Brain microvascular endothelial cell (primary cell): ENCODE results near the gene TTC39B.

Experiments used
- DNase-seq: peaks from one replicate; pipeline ENCODE4 v3.0.0-alpha.2; 2020
- H3K27ac ChIP-seq: fragments of 250-450 bp; sonication (Bioruptor Pico); 2 replicates; pipeline ENCODE4 v1.5.1; 2020; ENCODE audit warnings: mild to moderate bottlenecking, moderate library complexity
- H3K27me3 ChIP-seq: fragments of 250-450 bp; sonication (Bioruptor Pico); replicated peaks from 2 replicates; pipeline ENCODE4 v1.5.1; 2020; ENCODE audit warnings: mild to moderate bottlenecking
- H3K36me3 ChIP-seq: fragments of 250-450 bp; sonication (Bioruptor Pico); replicated peaks from 2 replicates; pipeline ENCODE4 v1.5.1; 2020; ENCODE audit warnings: mild to moderate bottlenecking
- H3K4me3 ChIP-seq: 2 replicates; pipeline ENCODE4 v1.5.1; 2011; ENCODE audit warnings: low read depth, mild to moderate bottlenecking, control low read depth, low read length, moderate library complexity
- in situ Hi-C: cut with HindIII; loops from 2 replicates; pipeline ENCODE4 v1.10.0; 2017; ENCODE audit warnings: low sequenced_read_pairs, low pct_ligation_motif_present
- TF ChIP-seq, protein P1 (sequence below): IDR thresholded peaks from 2 replicates; pipeline ENCODE4 v1.5.1; 2011; ENCODE audit warnings: low read depth, mild to moderate bottlenecking, moderate library complexity, low read length, control low read depth, inconsistent platforms; ENCODE audit errors: missing control alignments

The TTC39B gene

DNA sequence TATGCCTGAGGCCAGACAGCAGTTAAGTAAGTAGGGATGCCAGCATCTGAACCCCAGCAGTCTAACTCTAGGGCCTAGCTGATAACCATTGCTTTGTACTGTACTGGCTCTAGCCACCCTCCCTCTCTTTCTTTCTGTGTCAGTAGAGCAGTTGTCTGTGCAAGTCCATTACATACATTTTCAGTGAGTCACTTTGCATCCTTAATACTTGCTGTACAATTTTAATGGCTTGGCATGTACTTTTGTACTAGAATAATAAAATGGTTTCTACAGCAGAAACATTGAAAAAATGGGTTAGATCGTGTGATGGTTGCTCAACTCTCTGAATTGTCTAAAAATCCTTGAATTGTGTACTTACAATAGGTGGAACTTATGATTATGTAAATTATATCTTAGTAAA, 1.5 kb upstream of the TTC39B start:
- TF ChIP-seq, protein P1, sequence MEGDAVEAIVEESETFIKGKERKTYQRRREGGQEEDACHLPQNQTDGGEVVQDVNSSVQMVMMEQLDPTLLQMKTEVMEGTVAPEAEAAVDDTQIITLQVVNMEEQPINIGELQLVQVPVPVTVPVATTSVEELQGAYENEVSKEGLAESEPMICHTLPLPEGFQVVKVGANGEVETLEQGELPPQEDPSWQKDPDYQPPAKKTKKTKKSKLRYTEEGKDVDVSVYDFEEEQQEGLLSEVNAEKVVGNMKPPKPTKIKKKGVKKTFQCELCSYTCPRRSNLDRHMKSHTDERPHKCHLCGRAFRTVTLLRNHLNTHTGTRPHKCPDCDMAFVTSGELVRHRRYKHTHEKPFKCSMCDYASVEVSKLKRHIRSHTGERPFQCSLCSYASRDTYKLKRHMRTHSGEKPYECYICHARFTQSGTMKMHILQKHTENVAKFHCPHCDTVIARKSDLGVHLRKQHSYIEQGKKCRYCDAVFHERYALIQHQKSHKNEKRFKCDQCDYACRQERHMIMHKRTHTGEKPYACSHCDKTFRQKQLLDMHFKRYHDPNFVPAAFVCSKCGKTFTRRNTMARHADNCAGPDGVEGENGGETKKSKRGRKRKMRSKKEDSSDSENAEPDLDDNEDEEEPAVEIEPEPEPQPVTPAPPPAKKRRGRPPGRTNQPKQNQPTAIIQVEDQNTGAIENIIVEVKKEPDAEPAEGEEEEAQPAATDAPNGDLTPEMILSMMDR, result no peak
- DNase-seq, result peak; percentile 63
- H3K4me3 ChIP-seq, result no peak overlapping the region
- no peaks in the 10 kb centered on the region for H3K27me3 ChIP-seq
- in situ Hi-C loops, result no loop called here
- H3K27ac ChIP-seq, result no peak overlapping the region
- H3K36me3 ChIP-seq, result no peaks in the 10 kb centered on the region

DNA sequence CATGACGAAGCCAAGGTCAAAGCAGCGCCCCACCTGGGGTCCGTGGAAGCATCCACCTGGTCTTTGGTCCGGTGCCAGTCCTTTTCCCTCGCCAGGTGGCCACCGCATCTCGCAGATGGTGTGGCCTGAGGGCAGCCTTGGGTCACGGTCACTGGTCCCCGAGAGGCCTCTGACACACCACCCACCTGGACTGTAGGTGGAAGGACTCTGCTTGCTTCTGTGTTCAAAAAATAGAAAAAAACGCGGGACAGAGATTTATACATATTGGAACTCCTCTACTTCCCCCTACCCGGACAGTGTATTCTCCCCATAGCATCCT, 466 bp upstream of the TTC39B start:
- TF ChIP-seq, protein P1, result no peak
- no peak overlapping the region for H3K27ac ChIP-seq
- peak overlapping the region; percentile 86 for H3K4me3 ChIP-seq
- in situ Hi-C loops, result no loop called here
- H3K36me3 ChIP-seq, result no peaks in the 10 kb centered on the region
- DNase-seq, result no peak
- no peaks in the 10 kb centered on the region for H3K27me3 ChIP-seq

DNA sequence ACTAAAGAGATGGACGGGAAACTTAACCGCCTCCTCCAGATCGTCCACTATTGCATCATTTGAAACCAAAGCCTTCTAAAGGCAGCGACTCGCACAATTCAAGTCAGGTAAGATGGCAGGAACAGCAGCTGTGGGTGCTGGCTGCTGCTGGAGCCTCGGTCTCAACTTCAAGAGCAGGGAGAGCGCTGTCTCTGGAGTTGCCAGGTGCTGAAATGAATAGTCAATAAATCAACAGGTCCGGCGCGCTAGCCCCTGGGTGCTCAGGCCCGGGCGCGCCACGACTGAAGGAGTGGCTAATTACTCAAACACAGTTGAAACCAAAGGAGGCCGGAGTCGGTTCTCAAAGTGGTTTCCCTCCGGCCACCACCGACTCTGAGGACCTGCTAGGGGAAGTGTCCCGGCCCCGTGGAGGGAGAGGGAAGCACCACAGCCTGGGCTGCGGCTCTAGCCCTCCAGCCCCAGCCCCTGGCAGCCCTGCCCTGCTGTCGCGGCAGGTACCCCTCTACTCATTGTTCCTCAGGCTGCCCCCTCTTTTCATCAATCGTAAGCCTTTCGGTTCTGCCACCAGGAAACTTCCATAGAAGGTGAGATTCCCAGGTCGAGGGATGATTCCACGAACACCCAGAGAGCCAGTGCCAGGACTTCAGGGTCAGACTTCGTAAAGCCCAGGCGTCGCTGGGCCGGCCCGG, 804 bp downstream of the TTC39B start:
- Histone ChIP-seq H3K4me3 (peak overlapping the region; percentile 86), H3K27ac (no peak overlapping the region), H3K36me3 (no peaks in the 10 kb centered on the region), H3K27me3 (no peaks in the 10 kb centered on the region)
- DNase-seq, result peak; percentile 31
- in situ Hi-C loops, result no loop called here
- TF ChIP-seq, protein P1, result no peak

DNA sequence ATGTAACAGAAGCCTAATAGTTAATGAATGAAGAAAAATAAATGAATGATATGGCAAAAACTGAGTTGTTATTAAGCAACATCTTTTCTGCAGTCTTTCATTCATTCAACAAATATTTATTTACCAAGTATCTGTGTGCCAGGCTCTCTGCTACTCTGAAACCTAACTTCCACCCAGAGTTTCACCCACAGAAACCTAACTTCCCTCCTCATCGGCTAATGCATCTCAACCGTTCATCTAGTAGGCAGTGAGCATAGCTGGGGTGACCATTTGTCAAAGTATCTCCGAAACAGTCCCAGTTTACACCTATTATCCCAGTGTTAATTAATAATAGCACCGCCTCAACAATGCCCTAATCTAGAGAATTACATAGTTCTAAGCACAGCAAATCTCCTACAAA, 1.5 kb downstream of the TTC39B start:
- Histone ChIP-seq H3K36me3 (no peaks in the 10 kb centered on the region), H3K27me3 (no peaks in the 10 kb centered on the region), H3K27ac (no peak overlapping the region), H3K4me3 (no peak overlapping the region)
- TF ChIP-seq, protein P1, result no peak
- in situ Hi-C loops, result no loop called here
- no peak for DNase-seq

DNA sequence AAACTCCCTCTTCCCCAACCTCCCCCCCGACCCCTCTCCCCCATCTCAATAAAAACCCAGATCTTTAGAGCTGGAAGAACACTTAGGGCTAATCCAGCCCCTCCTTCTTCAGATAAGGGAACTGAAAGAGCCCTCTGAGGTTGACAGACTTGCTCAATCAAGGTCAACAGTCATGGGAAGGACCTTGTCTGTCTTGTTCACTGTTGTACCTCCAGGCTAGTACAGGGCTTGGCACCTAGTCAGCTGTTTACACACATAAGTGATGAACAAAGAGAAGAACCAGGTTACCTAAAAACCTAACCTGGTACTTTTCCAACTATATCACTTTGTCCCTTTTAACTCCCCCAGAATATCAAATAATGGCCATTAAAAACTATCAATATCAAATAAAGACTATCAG, 2.4 kb downstream of the TTC39B start:
- in situ Hi-C loops, result no loop called here
- H3K27me3 ChIP-seq, result no peaks in the 10 kb centered on the region
- no peak overlapping the region for H3K27ac ChIP-seq
- no peaks in the 10 kb centered on the region for H3K36me3 ChIP-seq
- H3K4me3 ChIP-seq, result no peak overlapping the region
- TF ChIP-seq, protein P1, result no peak
- DNase-seq, result no peak

DNA sequence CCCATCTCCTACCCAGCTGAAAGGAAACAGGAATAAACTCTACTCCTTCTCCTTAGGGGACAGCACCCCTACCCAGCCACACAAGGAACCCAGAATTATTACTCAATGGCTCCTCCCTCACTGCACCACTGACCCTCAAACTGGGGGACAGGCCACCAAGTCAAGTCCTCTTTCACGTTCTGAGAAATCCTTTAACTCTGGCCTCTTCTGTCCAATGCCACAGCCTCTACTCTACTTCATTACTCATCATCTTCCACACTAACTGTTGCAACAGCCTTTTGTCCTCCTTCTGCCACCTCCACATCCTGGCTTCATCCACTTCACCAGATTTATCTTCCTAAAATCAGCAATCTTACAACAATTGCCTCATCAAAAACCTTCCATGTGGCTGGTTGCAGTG, 6.8 kb downstream of the TTC39B start:
- Histone ChIP-seq H3K4me3 (no peak overlapping the region), H3K36me3 (no peaks in the 10 kb centered on the region), H3K27ac (no peak overlapping the region), H3K27me3 (no peaks in the 10 kb centered on the region)
- in situ Hi-C loops, result no loop called here
- TF ChIP-seq, protein P1, result no peak
- DNase-seq, result no peak
